HG03159 (cell line): ENCODE data around the gene AMACR.

Source experiments
- ATAC-seq: cut with Tn5 transposase; IDR thresholded peaks from one replicate; pipeline ENCODE4 v1.9.1; 2021; ENCODE audit warnings: mild to moderate bottlenecking, moderate library complexity; ENCODE audit not compliant: unreplicated experiment

The AMACR gene

DNA sequence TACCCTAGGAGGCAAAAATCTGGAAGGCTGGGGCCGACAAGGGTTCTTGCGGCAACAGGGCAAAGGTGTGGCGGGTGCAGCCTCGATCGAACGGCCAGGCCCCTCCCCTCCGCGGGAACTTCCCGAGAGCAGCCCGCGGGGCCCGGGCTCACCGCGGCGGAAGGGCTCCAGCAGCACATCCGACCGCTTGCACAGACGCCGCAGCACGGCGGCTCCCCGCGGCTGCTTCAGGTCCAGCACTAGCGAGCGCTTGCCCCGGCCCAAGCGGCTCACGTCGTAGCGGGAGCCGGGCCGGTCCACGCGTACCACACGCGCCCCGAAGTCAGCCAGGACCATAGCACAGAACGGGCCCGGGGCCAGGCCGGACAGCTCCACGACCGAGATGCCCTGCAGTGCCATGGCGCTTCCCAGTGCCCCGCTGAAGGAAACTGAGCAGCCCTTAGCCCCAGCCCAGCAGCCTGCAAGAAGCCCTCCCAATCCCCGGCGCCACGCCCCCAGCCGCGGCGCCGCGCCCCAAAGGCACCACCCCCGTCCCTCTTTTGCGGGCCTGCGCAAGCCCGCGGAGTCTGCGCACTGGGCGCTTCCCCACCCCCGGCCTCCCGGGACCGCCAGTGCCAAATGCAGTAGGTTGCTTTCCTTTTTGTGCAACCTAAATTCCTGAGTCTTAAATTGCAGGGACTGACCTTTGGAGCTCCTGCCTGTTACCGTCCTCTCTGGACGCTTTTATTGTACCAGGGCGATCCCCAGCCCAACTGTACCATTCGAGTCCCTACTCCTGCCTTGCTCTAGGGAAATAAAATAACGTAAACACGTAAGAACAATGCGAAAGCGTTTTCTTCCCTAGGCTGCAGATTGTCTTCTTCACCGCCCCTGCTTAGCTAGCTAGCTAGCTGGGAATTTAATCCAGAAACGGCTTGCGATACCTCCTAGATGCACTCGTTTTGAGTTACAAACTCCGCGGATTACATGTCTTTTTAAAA lies at the start of gene AMACR:
TSS of gene AMACR (minus strand) at position 430 of the 980 bp plus-strand sequence. CDS start at position 399, 31 bp downstream.
- peak; percentile 89 for ATAC-seq

DNA sequence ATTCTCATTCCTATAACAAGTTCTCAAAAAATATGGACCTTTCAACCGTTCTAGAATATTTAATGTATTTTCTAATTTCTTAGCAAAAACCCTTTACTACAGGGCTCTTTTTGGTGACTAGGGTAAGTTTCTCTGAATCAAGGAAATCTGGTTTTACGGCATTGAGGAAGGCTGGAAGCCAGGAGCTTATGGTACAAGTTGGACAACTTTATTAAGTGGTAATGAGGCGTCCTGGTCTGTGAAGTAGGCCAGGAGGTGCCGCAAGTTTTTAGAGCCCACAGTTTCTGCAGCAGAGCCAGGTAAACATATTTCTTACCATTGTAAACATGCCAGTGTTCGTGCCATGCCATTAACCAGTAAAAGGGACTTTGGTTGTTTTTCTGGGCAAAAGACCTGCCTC lies 49.7 kb upstream of the AMACR start:
- no peak for ATAC-seq

- no peak for ATAC-seq
Measured at GRCh38 chr5:34057118-34057517, 49.3 kb upstream of the AMACR start.

- ATAC-seq, result no peak
Measured at GRCh38 chr5:34055667-34056066, 47.8 kb upstream of the AMACR start.

- no peak for ATAC-seq
Measured at GRCh38 chr5:34054400-34054729, 46.5 kb upstream of the AMACR start.

DNA sequence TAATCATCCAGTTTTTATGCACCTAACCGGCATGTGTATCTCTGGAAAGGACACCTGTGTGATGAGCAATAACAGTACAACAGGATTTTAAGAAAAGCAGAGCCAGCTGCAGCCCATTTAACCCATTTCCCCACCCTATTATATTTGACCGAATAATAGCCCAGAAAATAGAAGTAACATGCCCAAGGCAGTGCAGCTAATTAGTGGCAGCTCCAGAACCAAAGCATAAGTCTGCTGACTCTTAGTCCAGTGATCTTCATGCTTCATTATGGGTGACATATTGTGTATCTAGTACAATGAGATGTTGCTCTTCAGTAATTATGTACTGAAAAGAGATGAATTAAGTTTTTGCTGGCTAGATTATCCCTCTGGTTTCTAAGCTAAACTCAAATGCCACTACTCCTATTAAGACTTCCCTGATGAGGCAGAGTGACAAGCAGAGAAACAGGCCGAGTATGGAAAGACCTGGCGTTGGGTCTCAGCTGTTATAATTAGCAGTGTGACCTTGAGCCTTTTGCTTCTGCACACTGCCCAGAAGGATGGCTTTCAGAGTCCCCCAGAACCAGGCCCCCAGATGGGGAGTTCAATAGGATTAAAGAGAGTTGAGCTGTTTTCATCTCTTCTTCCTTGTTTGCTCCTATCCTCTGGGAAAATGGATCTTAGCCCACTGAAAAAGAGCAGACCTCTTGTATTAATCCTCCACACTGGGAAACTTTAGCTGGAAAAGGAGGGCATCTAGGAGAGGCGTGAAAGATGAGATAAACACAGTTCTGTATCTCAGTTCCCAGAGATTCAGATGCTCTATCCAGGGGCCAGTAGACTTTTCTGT lies 45.9 kb upstream of the AMACR start:
- ATAC-seq, result no peak

- ATAC-seq, result no peak
Measured at GRCh38 chr5:34053133-34053532, 45.3 kb upstream of the AMACR start.

DNA sequence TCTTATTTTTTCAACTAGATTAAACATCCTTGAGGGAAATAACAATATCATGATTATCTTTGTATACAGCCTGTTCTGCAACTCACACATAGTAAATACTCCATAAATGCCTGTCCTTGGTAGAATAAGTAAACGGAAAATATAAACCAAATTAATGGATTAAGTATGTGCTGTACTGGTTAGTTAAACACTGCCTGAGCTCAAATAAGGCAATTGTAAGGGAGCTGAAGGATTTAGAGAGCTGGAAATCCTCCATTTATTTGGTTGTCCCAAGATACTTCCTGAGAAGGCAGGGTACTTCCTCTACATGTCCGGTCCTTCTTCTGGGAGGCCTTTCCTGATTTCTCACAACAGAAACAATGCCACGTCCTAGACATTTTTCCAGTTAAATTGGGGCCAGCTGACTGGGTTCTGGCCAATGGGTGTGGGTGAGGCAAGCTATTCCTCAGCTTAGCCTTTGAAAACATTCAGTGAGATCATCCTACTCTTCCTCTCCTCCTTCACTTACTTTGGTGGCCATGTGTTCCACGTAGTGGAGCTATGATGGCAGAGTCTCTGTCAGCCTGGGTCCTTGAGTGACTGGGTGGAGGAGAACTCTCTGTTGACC lies 43.6 kb upstream of the AMACR start:
- no peak for ATAC-seq

DNA sequence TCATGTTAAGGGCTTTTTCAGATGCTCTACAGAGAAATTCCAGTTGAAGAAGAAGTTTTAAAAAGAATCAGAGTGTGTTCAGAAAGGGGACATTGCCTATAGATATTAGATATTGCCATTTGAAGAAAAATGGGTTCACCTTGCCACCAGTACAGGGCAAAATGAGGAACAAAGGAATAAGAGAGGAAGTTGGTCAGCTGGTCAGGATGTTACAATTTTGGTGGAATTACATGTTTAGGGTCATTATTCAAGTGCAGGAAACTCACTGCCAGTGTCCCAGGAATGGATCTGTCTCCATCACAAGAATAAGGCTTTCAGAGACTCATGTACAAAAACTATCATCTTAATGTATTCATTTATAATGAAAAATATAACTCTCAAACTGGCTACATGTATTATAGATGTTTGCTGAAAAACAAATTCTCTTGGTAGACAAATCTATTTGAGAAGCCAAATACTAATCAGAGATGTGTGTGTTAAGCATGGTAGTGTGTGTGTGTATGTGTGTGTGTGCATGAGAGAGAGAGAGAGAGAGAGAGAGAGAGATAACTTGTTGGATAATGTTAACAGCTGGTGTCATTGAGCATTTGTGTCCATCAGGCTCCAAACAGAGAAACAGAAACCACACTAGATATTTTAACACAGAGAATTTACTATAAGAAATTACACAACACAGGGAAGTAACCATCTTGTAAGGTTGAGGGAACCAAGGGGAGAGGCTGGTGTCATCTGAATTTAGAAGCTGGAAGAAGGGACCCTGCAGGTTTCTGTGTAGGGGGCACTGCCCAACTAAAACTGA lies 40.1 kb upstream of the AMACR start:
- no peak for ATAC-seq

GRCh38 chr5:34047143-34047542 lies 39.3 kb upstream of the AMACR start:
- no peak for ATAC-seq

DNA sequence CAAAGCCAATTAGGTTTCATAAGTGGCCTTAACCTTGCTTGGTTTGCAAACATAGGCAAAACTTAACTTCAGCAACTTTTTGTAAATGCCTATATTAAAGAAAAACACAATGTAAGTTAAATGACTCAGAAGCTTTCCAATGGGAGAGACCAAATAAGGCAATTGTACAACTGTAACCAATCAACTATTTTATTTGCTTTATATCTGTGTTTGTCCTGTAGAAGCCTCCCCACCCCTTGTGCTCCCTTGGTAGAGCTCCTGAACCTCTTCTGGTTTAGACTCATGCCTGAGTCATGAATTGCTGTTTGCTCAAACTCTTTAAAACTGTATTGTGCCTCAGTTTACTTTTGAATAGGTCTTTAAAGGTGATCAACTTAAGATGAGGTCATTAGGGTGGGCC lies 38.1 kb upstream of the AMACR start:
- ATAC-seq, result no peak

DNA sequence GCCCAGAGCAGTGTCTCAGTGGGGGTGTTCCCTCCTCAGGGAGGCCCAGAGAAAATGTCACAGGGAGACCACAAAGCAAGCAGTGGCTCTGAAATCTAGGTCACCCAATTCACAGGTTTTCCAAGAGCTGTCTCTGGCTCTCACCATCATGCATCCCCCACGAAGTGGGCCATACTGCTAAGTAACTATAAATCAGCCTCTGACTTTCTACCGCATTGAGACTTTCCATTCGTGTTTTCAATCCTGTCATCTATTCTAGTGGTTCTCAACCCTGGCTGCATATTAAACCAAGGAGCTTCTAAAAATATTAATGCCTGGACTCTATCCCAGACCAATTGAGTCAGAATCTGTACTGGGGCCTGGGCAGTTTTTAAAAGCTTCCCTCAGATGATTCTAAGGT lies 37.2 kb upstream of the AMACR start:
- ATAC-seq, result no peak

- no peak for ATAC-seq
Measured at GRCh38 chr5:34043099-34043876, 35.4 kb upstream of the AMACR start, which contains the start of gene C1QTNF3. Gene C1QTNF3, minus strand, starts transcription at chr5:34043213. Its CDS starts 88 bp downstream, at chr5:34043125.

DNA sequence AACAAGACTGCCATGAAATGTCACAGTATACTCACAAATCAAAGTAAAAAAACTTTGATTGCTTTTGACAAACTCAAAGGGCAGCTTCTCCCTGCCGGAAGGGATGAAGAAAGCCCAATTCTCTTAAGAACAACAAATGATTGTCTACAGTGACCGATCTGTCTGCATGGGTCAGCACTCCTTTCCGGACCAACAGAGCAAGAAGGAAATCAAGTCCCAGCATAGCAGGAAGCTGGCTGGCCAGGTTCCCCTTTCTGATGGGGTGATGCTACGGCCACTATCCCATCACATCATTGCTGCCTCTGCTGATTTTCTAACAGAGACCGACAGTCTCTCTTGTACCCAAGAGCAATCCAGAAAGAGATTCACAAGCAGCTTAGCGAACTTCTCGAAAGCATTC lies 34.5 kb upstream of the AMACR start:
- ATAC-seq, result no peak

DNA sequence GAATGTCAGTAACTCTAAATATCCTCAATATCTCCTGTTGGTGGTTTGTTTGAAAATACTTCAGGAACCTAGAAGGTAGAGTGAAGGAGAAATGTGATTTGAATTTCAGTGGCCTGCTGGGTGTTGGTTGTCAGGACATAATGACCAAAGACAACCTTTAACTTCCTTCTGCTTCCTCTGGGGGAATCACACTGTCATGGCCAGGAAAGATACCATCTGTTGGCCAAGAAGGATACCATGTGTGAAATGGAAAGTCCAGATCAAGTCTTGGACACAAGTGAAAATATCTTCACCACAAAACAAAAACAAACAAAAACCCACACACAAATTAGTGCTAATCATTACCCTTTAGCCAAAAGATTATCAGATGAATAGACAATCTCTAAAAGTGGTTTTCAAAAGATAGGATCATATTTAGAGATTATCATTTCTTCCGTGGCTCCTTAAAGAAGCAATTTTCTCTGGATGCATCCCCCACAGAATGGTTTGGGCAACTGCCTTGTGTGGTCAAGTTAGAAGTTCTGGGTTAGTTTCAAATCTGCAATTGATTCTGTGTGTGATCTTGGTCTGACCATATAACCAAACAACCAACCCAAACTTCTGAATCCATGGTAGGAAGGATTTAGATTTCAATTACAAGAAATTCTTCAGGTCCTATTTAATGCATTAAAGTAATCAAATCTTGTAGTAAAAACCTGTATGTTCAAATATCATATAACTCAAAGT lies 33.6 kb upstream of the AMACR start:
- ATAC-seq, result no peak

DNA sequence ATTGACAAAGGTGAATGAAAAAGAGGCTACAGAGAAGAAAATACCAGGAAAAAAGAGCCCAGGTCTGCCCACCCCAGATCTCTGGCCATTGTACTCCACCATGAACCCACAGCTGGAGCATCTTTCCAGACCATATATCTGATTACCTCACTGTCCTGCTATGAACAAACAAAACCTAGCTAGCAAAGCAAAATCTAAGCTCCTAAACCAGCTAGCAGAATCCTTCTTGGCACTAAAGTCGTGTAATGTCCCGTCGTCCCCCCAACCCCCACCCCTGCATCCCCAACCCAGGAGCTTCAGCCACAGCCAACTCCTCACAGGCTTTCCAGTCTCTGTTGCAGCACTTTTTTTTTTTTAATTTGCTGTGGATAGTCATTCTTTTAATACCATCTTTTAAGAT lies 32.6 kb upstream of the AMACR start:
- ATAC-seq, result no peak

DNA sequence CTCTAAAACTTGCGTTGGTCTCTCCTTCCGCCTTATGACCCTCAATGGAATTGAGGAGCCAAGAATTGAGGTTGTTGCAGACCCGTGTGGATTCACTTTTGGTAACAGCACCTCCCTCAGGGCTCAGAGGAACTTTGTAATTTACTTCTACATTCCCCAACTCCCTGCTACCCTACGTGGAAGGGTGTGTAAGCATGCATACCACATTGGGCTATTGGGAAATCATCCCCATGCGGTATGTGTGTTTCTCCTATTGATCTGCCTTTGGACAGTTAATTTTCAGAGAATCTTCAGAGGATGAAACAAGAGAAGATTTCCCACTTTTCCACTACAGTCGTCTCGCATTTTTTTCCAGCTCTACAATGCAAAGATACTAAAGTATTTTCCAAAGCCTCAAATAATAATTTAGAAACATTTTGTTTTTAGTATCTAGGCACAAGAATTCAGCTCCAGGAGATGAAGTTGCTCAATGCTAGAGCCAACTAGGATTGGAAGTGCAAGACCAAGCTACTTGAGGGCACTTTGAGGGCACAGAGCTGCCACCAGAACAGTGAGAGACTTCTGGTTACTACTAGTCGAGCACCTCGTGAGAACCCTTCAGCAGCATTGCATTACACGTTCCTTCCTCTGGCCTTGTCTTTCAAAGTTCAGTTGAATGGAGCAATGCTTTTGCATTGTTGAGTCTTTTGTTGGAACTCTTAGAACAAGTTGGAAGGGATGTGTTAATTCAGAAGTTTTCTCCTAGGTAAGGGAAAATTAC lies 31.7 kb upstream of the AMACR start:
- no peak for ATAC-seq

GRCh38 chr5:34038838-34039237 lies 31.0 kb upstream of the AMACR start:
- no peak for ATAC-seq
